HepG2 (cell line): ENCODE data around the gene METTL1. TPM values are rescaled to one million over a fixed set of nuclear protein-coding genes. Genes with fewer than 3 reads are reported as not detected.

ENCODE experiments used
- CBX1 ChIP-seq: IDR thresholded peaks from one replicate; pipeline ENCODE4 v1.6.1; 2016; ENCODE audit warnings: antibody characterized with exemption, low read depth
- CHD2 ChIP-seq: IDR thresholded peaks from 2 replicates; pipeline ENCODE4 v1.6.1; 2011; ENCODE audit warnings: low read depth, low read length, improper control_type of control experiment
- NRL ChIP-seq: sonication (generic); formaldehyde crosslinking; IDR thresholded peaks from 2 replicates; pipeline ENCODE4 v1.5.0; 2020; ENCODE audit warnings: missing genetic modification reagents, mild to moderate bottlenecking, moderate library complexity, borderline replicate concordance
- RERE ChIP-seq: IDR thresholded peaks from 2 replicates; pipeline ENCODE4 v1.6.1; 2016; ENCODE audit warnings: low read depth, missing genetic modification reagents, missing compliant biosample characterization
- SP1 ChIP-seq, 2 experiments: fragments of 450-650 bp in 1 of 2; sonication (generic) in 1 of 2; formaldehyde crosslinking in 1 of 2; IDR thresholded peaks; 2 replicates each; pipeline versions ENCODE4 v1.4.0 to v1.6.1; 2016 to 2020; ENCODE audit warnings: missing genetic modification reagents in 1 of 2
- SP140L ChIP-seq: sonication (generic); formaldehyde crosslinking; IDR thresholded peaks from 2 replicates; pipeline ENCODE4 v1.4.0; 2020; ENCODE audit warnings: missing genetic modification reagents, borderline replicate concordance
- ZBTB42 ChIP-seq: sonication (generic); formaldehyde crosslinking; IDR thresholded peaks from 2 replicates; pipeline ENCODE4 v1.5.0; 2020; ENCODE audit warnings: mild to moderate bottlenecking, missing genetic modification reagents
- ZC3H13 ChIP-seq: sonication (generic); formaldehyde crosslinking; IDR thresholded peaks from 2 replicates; pipeline ENCODE4 v1.8.1; 2023; ENCODE audit warnings: mild to moderate bottlenecking, missing genetic modification reagents, moderate library complexity
- ZNF546 ChIP-seq: sonication (generic); formaldehyde crosslinking; conservative IDR thresholded peaks from 2 replicates; pipeline ENCODE4 v1.8.1; 2023; ENCODE audit warnings: mild to moderate bottlenecking, missing genetic modification reagents
- ZNF567 ChIP-seq: sonication (generic); formaldehyde crosslinking; IDR thresholded peaks from 2 replicates; pipeline ENCODE4 v1.8.1; 2023; ENCODE audit warnings: mild to moderate bottlenecking, missing genetic modification reagents, borderline replicate concordance
- ZNF576 ChIP-seq: sonication (generic); formaldehyde crosslinking; IDR thresholded peaks from 2 replicates; pipeline ENCODE4 v1.4.0; 2020; ENCODE audit warnings: mild to moderate bottlenecking, missing genetic modification reagents
- ZNF773 ChIP-seq: sonication (generic); formaldehyde crosslinking; IDR thresholded peaks from 2 replicates; pipeline ENCODE4 v1.4.0; 2020; ENCODE audit warnings: missing genetic modification reagents, borderline replicate concordance
- ZNF891 ChIP-seq: sonication (generic); formaldehyde crosslinking; IDR thresholded peaks from 2 replicates; pipeline ENCODE4 v1.5.0; 2020; ENCODE audit warnings: mild to moderate bottlenecking, missing genetic modification reagents
- polyA plus RNA-seq, 8 experiments: library from polyadenylated mRNA; depleted of rRNA in 3 of 8; stranded (reverse) in 7 of 8; unstranded in 1 of 8; fragments of >200 nt; fragmentation: Illumina TruSeq in 4 of 8; extraction: Trizol in 4 of 8; gene quantifications; 2 replicates each; pipeline versions ENCODE4 v1.2.1 to v1.2.3, GENCODE V29; 2011 to 2016; ENCODE audit warnings: low read depth in 4 of 8, missing spikeins in 1 of 8, mixed read lengths in 1 of 8; ENCODE audit not compliant: insufficient read depth in 1 of 8
- total RNA-seq, 5 experiments: library from RNA; depleted of rRNA; stranded (reverse); fragments of >200 nt; fragmentation: Illumina TruSeq; extraction: Trizol; gene quantifications; 2 replicates each; pipeline ENCODE4 v1.2.3, GENCODE V29; 2016; ENCODE audit warnings: low read depth in 1 of 5
- TF ChIP-seq, protein P1 (sequence below): sonication (generic); formaldehyde crosslinking; conservative IDR thresholded peaks from 2 replicates; pipeline ENCODE4 v1.4.0; 2020; ENCODE audit warnings: missing genetic modification reagents
- TF ChIP-seq, protein P2 (sequence below): sonication (generic); formaldehyde crosslinking; IDR thresholded peaks from 2 replicates; pipeline ENCODE4 v1.4.0; 2020; ENCODE audit warnings: missing genetic modification reagents
- TF ChIP-seq, protein P3 (sequence below): IDR thresholded peaks from 2 replicates; pipeline ENCODE4 v1.6.1; 2016; ENCODE audit warnings: missing compliant biosample characterization, missing genetic modification reagents, borderline replicate concordance
- TF ChIP-seq, protein P4 (sequence below): sonication (generic); formaldehyde crosslinking; IDR thresholded peaks from 2 replicates; pipeline ENCODE4 v1.5.0; 2020; ENCODE audit warnings: missing genetic modification reagents

The METTL1 gene
- total and polyA plus RNA-seq, 2 of the 13 experiments (the other 11 are each of a cell fraction or from before 2014, with no cell fraction given), result 34.7 to 36.9 TPM

DNA sequence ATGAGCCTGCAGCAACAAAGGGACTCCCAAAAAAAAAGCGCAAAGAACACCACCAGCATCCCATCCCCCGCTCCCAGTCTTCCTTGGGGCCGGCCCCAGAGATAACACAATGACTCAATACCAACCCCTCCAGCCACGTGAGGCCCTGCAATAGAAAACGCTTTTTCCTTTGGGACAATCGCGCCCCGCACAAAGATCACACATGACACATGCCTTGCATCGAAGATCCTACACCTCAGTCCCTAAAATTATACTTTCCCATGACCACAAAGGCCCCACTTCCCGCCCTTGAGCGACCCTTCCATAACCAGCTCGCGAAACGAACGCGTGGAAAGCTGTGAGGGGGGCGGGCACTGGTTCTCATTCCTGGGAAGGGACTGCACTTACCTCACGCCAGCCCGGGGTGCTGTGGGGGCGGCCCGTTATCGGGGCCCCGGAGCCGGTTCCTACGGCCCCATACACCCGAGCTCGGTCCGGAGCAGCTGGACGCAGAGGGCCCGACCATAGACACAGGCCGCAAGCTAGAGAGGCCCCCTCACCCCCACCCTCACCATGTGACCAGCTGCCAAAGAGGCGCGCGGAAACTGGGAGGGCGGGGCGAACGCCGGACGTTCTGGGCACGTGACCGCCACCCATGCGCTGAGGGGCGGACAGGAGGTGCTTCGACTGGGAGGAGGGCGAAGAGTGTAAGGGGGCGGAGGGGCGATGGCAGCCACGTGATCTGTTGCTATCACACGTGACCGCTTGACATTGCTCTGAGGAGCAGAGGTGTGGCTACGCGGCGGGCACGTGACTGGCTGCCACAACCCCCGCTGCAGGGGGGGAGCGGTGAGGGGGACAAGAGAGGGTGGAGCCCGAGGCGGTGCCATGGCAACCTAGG lies 19.9 kb downstream of the METTL1 start, which contains the start of gene CDK4 (continued):
- TF ChIP-seq ZBTB42 (CRISPR knock-in tag) (peak; percentile 90), CBX1 (peak; percentile 25), SP140L (no peak), ZNF773 (CRISPR knock-in tag) (0 out of 2 replicates have a peak, but pooled peaks have one; percentile 74), ZNF576 (CRISPR knock-in tag) (no peak), ZNF567 (CRISPR knock-in tag) (peak; percentile 31; the same call in 1 of the 2 replicates), ZNF546 (peak; percentile 81; the same call in 1 of the 2 replicates), RERE (CRISPR knock-in tag) (peak; percentile 77; the same call in 1 of the 2 replicates), ZC3H13 (CRISPR knock-in tag) (peak; percentile 91), ZNF891 (CRISPR knock-in tag) (peak; percentile 91), CHD2 (no peak; the same call in 1 of the 2 replicates), SP1 (IDR thresholded peaks at IDR 0.05) (no peak), SP1 (CRISPR knock-in tag; IDR thresholded peaks at IDR 0.05) (peak; percentile 94), NRL (CRISPR knock-in tag) (peak; percentile 21; the same call in 1 of the 2 replicates)
- TF ChIP-seq, protein P1, sequence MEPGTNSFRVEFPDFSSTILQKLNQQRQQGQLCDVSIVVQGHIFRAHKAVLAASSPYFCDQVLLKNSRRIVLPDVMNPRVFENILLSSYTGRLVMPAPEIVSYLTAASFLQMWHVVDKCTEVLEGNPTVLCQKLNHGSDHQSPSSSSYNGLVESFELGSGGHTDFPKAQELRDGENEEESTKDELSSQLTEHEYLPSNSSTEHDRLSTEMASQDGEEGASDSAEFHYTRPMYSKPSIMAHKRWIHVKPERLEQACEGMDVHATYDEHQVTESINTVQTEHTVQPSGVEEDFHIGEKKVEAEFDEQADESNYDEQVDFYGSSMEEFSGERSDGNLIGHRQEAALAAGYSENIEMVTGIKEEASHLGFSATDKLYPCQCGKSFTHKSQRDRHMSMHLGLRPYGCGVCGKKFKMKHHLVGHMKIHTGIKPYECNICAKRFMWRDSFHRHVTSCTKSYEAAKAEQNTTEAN, result 0 out of 2 replicates have a peak, but pooled peaks have one; percentile 11
- TF ChIP-seq, protein P2, sequence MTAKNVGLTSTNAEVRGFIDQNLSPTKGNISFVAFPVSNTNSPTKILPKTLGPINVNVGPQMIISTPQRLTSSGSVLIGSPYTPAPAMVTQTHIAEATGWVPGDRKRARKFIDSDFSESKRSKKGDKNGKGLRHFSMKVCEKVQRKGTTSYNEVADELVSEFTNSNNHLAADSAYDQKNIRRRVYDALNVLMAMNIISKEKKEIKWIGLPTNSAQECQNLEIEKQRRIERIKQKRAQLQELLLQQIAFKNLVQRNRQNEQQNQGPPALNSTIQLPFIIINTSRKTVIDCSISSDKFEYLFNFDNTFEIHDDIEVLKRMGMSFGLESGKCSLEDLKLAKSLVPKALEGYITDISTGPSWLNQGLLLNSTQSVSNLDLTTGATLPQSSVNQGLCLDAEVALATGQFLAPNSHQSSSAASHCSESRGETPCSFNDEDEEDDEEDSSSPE (CRISPR knock-in tag), result peak; percentile 98
- TF ChIP-seq, protein P3, sequence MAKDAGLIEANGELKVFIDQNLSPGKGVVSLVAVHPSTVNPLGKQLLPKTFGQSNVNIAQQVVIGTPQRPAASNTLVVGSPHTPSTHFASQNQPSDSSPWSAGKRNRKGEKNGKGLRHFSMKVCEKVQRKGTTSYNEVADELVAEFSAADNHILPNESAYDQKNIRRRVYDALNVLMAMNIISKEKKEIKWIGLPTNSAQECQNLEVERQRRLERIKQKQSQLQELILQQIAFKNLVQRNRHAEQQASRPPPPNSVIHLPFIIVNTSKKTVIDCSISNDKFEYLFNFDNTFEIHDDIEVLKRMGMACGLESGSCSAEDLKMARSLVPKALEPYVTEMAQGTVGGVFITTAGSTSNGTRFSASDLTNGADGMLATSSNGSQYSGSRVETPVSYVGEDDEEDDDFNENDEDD (CRISPR knock-in tag), result peak; percentile 98
- TF ChIP-seq, protein P4, sequence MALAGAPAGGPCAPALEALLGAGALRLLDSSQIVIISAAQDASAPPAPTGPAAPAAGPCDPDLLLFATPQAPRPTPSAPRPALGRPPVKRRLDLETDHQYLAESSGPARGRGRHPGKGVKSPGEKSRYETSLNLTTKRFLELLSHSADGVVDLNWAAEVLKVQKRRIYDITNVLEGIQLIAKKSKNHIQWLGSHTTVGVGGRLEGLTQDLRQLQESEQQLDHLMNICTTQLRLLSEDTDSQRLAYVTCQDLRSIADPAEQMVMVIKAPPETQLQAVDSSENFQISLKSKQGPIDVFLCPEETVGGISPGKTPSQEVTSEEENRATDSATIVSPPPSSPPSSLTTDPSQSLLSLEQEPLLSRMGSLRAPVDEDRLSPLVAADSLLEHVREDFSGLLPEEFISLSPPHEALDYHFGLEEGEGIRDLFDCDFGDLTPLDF (CRISPR knock-in tag), result peak; percentile 98
